Embryonic facial prominence (tissue), 1 donor: ENCODE results near the gene SMKR1.
"Not testable (repeated sequence)": the region's sequence is repeated elsewhere in the genome, so short reads cannot be mapped to it uniquely, and the experiment has no call there.

ENCODE experiments used
- DNase-seq: peaks from one replicate; pipeline ENCODE4 v3.0.0-alpha.2; 2016; ENCODE audit errors: extremely low spot score

SMKR1 gene

GRCh38 chr7:129501760-129502707 lies at the start of gene SMKR1:
SMKR1 (plus strand) TSS chr7:129502531; CDS start chr7:129502825, 294 bp downstream.
- DNase-seq, result no peak

DNA sequence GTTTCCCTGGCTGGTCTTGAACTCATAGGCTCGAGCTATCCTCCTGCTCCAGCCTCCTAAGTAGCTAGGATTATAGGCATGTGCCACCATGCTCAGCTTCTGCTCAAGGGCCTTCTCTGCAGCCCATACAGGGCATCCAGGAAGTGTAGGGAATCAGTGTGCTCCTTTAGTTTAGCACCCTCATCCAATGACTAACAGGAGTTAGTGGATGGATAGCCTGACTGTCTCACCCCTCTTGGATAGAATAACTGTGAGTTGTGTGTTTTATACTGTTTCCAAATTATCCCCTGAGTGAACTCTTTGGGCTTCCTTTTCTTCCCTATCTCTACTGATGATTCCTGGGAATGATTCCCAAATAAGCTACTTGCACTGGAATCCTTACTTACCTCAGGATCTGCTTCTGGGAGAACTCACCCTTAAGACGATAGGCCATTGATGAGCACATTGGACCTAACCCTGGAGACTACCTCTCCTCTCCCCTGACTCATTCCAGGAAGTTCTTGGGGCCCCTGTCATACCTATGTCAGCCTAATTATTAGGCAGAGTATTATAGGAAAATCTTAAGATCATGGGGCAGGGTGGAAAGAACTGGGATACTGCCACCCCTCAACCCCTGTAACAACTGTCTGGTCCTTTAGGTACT lies 49.6 kb upstream of the SMKR1 start:
- no peak for DNase-seq

GRCh38 chr7:129453510-129454248 lies 48.7 kb upstream of the SMKR1 start:
- DNase-seq, result no peak

DNA sequence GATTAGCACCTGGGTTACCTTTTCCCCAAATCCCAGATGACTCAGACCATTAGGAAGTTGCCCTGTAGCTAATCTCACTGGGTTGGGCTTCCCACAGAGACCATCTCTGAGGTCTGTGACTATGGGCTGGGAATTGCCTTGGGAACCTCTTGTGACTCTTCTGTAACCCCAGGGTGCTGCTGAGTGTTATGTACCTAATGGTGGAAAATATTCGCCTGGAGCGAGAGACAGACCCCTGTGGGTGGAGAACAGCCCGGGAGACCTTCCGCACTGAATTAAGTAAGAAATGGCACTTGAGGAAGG lies 48.1 kb upstream of the SMKR1 start:
- no peak for DNase-seq

DNA sequence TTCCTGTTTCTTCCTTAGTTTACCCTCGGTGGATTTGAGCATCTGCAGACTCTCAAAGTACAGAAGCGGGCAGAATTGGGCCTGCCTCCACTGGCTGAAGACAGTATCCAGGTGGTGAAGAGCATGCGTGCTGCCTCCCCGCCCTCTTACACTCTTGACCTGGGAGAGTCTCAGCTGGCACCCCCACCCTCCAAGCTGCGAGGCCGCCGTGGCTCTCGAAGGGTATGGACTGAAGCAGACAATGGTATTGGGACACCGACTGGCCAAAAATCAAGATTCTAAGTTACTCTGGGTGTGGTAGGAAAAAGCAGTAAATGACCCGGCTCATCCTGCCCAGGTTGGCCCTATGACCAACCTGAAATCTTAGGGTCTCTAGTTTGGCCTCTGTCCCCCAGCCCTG lies 45.9 kb upstream of the SMKR1 start:
- DNase-seq, result no peak

- DNase-seq, result no peak
Measured at GRCh38 chr7:129457101-129457500, 45.2 kb upstream of the SMKR1 start.

GRCh38 chr7:129458171-129458570 lies 44.2 kb upstream of the SMKR1 start:
- DNase-seq, result no peak

- no peak for DNase-seq
Measured at GRCh38 chr7:129461809-129462208, 40.5 kb upstream of the SMKR1 start.

- DNase-seq, result no peak
Measured at GRCh38 chr7:129462420-129462819, 39.9 kb upstream of the SMKR1 start.

DNA sequence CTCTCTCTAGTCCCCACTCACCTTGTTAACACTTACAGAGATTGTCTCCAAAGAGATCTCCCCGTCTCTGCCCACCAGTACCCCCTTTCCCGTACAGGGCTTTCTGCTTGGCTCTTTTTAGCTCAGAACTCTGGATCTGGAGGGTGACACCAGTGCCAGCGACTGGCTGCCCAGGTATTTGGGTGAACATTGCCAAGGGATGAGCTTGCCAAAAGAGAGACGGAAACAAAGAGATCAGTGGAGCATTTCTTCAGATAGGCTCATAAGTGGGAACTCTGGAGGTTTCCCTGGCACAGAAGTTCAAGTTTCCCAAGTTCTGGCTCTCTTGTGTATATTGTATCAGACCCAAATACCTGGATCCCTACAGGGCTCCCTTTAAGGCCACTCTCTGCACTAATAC lies 38.1 kb upstream of the SMKR1 start:
- no peak for DNase-seq

DNA sequence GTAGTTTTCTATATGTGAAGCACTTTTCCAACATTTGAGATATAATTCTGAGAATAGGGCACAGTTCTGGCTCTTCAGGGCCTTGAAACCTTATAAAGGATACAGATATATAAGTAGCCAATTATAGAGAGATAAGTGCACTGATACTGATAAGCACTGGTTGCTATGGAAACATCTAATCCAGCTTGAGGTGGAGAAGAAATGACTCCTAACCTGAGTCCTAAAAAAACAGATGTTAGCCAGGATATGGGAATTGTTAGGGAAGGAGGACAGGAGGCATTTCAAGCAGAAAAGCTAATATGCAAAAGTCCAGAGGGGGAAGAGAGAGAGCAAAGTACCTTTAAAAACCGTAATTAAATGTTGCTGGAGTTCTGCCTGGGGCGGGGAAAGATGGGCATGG lies 37.3 kb upstream of the SMKR1 start:
- no peak for DNase-seq

GRCh38 chr7:129466796-129467195 lies 35.5 kb upstream of the SMKR1 start:
- DNase-seq, result no peak

DNA sequence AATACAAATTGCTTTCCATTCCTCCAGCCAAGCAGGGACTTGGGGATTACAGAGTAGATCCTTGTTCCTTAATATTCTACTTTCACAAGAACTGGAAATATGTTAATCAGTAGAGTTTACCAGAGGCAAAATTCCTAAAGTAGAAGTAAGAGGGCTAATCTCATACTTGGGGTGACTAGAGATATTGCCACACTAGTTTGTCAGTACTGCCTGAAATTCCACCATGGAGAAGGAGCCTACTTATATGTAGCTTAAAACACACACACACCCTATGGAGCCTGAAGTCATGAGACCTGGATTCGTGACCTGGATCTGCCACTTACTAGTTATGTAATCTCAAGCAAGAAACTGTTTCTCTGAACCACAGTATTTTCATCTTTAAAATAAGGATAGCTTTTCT lies 34.2 kb upstream of the SMKR1 start:
- no peak for DNase-seq

GRCh38 chr7:129468547-129468946 lies 33.8 kb upstream of the SMKR1 start:
- DNase-seq, result no peak

DNA sequence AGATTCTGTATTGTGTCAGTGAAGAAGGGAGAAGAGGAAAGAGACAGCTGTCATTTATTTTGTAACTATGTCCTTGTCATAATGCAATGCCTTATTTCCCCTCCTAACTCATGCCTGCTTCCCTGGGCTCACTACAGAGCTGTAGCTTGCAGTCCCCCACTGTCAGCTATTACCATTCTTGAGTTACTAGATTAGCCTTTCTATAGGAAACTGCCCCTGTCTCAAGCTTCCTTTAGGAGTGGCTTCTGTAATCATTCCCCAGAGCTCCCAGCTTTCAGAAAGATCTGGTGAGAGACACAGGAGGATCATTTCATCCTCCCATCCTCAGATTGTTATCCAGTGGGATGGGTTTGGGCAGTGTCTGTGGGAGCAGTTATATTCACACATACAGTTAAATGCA lies 32.4 kb upstream of the SMKR1 start:
- DNase-seq, result no peak

DNA sequence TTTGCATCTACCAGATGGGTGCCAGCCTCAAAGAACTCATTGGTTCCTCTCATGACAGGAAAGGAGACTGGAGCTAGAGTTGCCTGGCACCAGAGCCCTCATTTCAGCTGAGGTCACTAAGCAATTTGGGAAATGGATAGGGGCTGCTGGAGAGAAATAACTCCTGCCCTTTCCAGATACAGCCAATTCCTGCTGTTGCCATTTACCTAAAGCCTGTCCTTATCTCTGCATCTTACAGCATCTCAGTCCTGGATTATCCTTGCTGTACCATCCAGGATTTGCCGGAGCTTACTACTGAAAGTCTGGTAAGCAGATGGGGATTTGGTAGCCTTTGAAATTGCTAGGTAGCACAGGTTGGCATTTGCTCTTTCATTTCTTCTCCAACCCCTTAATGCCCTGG lies 31.9 kb upstream of the SMKR1 start:
- no peak for DNase-seq

GRCh38 chr7:129471402-129471827 lies 30.9 kb upstream of the SMKR1 start:
- DNase-seq, result no peak

GRCh38 chr7:129475931-129476330 lies 26.4 kb upstream of the SMKR1 start:
- not testable (repeated sequence) for DNase-seq

- not testable (repeated sequence) for DNase-seq
Measured at GRCh38 chr7:129476398-129476797, 25.9 kb upstream of the SMKR1 start.

- no peak for DNase-seq
Measured at GRCh38 chr7:129479831-129480230, 22.5 kb upstream of the SMKR1 start.

GRCh38 chr7:129480674-129481363 lies 21.5 kb upstream of the SMKR1 start:
- DNase-seq, result no peak

DNA sequence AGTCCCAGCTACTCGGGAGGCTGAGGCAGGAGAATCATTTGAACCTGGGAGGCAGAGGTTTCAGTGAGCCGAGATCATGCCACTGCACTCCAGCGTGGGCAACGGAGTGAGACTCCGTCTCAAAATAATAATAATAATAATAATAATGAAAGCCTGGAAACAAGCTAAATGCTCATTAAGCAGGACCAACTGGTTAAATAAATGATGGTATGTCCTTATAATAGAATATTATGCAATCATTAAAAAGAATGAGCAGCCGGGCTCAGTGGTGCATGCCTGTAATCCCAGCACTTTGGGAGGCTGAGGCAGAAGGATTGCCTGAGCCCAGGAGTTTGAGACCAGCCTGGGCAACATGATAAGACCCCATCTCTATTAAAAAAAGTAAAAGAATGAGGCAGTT lies 21.0 kb upstream of the SMKR1 start:
- not testable (repeated sequence) for DNase-seq
